ENCODE measurements around the gene CLEC1A.

DNA sequence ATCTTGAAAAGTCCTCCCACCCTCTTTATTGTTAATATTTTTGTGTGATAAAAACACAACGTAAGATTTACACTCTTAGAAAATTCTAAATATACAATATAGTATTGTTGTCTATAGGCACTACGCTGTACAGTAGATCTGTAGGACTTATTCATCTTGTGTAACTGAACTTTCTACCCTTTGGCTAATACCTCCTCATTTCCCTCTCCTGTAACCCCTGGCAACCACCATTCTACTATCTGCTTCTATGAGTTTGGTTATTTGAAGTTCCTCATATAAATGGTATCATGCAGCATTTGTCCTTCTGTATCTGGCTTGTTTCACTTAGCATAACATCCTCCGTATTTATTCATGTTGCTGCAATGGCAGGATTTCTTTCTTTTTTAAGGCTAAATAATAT, 73.5 kb downstream of the CLEC1A start:
- TF ChIP-seq, protein P1, sequence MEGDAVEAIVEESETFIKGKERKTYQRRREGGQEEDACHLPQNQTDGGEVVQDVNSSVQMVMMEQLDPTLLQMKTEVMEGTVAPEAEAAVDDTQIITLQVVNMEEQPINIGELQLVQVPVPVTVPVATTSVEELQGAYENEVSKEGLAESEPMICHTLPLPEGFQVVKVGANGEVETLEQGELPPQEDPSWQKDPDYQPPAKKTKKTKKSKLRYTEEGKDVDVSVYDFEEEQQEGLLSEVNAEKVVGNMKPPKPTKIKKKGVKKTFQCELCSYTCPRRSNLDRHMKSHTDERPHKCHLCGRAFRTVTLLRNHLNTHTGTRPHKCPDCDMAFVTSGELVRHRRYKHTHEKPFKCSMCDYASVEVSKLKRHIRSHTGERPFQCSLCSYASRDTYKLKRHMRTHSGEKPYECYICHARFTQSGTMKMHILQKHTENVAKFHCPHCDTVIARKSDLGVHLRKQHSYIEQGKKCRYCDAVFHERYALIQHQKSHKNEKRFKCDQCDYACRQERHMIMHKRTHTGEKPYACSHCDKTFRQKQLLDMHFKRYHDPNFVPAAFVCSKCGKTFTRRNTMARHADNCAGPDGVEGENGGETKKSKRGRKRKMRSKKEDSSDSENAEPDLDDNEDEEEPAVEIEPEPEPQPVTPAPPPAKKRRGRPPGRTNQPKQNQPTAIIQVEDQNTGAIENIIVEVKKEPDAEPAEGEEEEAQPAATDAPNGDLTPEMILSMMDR (conservative IDR thresholded peaks at IDR 0.05 in 1 of 2, IDR thresholded peaks at IDR 0.05 in 1 of 2; ENCODE audit: low read depth in 1 of 2, low read length in 2 of 2) = no peak
- TF ChIP-seq EZH2 (IDR thresholded peaks at IDR 0.05; ENCODE audit: low read length, missing control alignments) = no peak
